GM23248 (cell line): ENCODE results near the gene NQO2.

Source experiments
- EZH2 ChIP-seq: fragments of 200-600 bp; sonication (generic); IDR thresholded peaks from 2 replicates; pipeline ENCODE4 v1.6.1; 2018; ENCODE audit warnings: antibody characterized with exemption, mild to moderate bottlenecking; ENCODE audit not compliant: insufficient read depth, poor library complexity, severe bottlenecking
- EZH2phosphoT487 ChIP-seq: fragments of 200-600 bp; sonication (generic); IDR thresholded peaks from 2 replicates; pipeline ENCODE4 v1.6.1; 2018; ENCODE audit warnings: antibody characterized with exemption, moderate library complexity, mild to moderate bottlenecking, low read depth; ENCODE audit not compliant: insufficient read depth

DNA sequence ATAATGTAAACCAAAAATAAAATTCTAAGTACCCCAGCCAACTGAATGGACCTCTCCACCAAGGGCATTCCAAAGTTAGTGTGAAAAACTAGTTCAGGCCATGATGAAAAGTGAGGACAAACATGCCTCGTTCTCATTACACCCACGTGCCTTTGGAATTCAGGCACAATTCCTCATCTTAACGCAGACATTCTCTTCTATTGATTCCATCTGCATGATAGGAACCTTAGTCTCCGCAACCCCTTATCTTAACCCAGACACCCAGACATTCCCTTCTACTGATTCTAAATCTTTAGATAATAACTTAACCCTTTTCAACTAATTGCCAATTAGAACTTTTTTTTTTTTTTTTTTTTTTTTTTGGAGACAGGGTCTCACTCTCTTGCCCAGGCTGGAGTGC, 20.8 kb upstream of the NQO2 start:
- TF ChIP-seq EZH2 (no peak), EZH2phosphoT487 (no peak)
